ENCODE measurements around the gene SGMS1. TPM values are rescaled to one million over a fixed set of nuclear protein-coding genes. Genes with fewer than 3 reads are reported as not detected.
"Not testable (repeated sequence)": the region's sequence is repeated elsewhere in the genome, so short reads cannot be mapped to it uniquely, and the experiment has no call there.

Gene SGMS1
- total and polyA plus RNA-seq, 4 donors, result 15.8 to 142 (median 41.3) TPM

- no peaks in the 10 kb centered on the region for H3K4me1 ChIP-seq (ENCODE audit: control insufficient read depth in 5 of 5, insufficient read depth in 5 of 5, low read length in 5 of 5)
- 96% methylated on average over 5 of the region's 5 CpGs for WGBS, 2 donors
- no peak for TF ChIP-seq CTCF (IDR thresholded peaks at IDR 0.05; ENCODE audit: control extremely low read depth, extremely low read depth)
- no peaks in the 10 kb centered on the region for H3K9me3 ChIP-seq (ENCODE audit: control insufficient read depth in 4 of 4, insufficient read depth in 3 of 4, low read length in 3 of 4)
- ATAC-seq (ENCODE audit: insufficient read depth, low FRiP score) (no peak), DNase-seq (no peak)
- H3K9ac ChIP-seq (ENCODE audit: insufficient read depth in 1 of 2, low read length in 2 of 2), result no peak overlapping the region
- no peak overlapping the region for H3K27ac ChIP-seq (ENCODE audit: low read depth in 1 of 2, low read length in 1 of 2)
- H3K4me3 ChIP-seq, result no peak overlapping the region
- H3K27me3 ChIP-seq (ENCODE audit: control insufficient read depth in 3 of 3, insufficient read depth in 3 of 3, low read length in 2 of 3), result no peaks in the 10 kb centered on the region
- peaks cover 0 to 3% (median 0%) of the 10 kb centered on the region in 4 donors for H3K36me3 ChIP-seq (ENCODE audit: control insufficient read depth in 4 of 4, insufficient read depth in 4 of 4, low read length in 4 of 4)
Measured at GRCh38 chr10:50490241-50490640, 133.5 kb downstream of the SGMS1 start.

DNA sequence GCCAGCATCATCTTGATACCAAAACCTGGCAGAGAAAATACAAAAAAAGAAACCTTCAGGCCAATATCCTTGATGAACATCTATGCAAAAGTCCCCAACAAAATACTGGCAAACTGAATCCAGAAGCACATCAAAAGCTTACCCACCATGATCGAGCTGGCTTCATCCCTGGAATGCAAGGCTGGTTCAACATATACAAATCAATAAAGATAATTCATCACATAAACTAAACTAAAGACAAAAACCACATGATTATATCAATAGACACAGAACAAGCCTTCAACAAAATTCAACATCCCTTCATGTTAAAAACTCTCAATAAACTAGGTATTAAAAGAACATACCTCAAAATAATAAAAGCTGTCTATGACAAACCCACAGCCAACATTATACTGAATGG, 139.2 kb downstream of the SGMS1 start:
- 90 to 95% methylated on average over 1 of the region's 1 CpG for WGBS, 2 donors
- H3K36me3 ChIP-seq (ENCODE audit: control insufficient read depth in 4 of 4, insufficient read depth in 4 of 4, low read length in 4 of 4); H3K4me3 ChIP-seq; H3K4me1 ChIP-seq (ENCODE audit: control insufficient read depth in 5 of 5, insufficient read depth in 5 of 5, low read length in 5 of 5); H3K9me3 ChIP-seq (ENCODE audit: control insufficient read depth in 4 of 4, insufficient read depth in 3 of 4, low read length in 3 of 4); H3K27ac ChIP-seq (ENCODE audit: low read depth in 1 of 2, low read length in 1 of 2); H3K9ac ChIP-seq (ENCODE audit: insufficient read depth in 1 of 2, low read length in 2 of 2); DNase-seq; ATAC-seq (ENCODE audit: insufficient read depth, low FRiP score); H3K27me3 ChIP-seq (ENCODE audit: control insufficient read depth in 3 of 3, insufficient read depth in 3 of 3, low read length in 2 of 3): not testable (repeated sequence)

DNA sequence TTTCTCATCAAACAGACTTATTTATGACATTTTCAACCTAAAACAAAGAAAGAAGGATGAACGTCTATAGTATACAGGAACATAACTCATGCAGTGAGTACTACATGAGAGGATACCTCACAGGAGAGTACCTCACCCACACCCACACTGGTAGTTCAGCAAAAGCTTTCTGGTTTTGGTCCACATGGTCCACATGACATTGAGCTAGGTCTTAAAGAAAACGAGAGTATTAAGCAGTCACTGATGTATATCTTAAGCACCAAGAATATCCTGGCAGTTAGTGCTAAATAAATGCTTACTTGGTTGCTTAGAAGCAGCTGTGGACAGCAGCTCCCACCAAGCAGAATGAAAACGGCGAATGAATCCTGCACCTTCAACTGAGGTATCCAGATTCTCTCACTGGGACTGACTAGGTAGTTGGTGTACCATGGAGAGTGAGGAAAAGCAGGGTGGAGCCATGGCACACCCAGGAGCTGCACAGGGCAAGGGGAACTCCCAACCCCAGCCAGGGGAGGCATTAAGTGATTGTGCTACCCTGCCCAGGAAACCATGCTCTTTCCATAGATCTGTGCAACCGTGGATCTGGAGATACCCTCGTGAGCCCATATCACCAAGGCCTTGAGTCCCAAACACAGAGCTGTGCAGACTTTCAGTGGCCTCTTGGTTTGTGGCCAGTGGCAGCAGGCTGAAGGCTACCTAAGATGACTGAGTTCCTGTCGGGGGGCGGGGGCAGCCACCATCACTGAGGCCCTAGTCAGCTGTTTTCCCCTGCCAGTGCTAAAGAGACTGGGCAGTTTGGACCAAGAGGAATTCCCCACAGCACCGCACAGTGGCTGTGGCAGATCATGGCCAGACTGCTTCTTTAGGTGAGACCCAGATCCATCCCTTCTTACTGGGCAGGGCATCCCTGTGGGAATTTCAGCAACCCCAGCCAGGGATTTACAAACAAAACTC, 143.4 kb downstream of the SGMS1 start:
- Histone ChIP-seq H3K4me1 (ENCODE audit: control insufficient read depth in 5 of 5, insufficient read depth in 5 of 5, low read length in 5 of 5) (peaks cover 0 to 5% (median 0%) of the 10 kb centered on the region in 5 donors), H3K4me3 (no peak overlapping the region), H3K9me3 (ENCODE audit: control insufficient read depth in 4 of 4, insufficient read depth in 3 of 4, low read length in 3 of 4) (peaks cover 0 to 3% (median 0%) of the 10 kb centered on the region in 4 donors), H3K36me3 (ENCODE audit: control insufficient read depth in 4 of 4, insufficient read depth in 4 of 4, low read length in 4 of 4) (peaks cover 0 to 11% (median 2%) of the 10 kb centered on the region in 4 donors), H3K9ac (ENCODE audit: insufficient read depth in 1 of 2, low read length in 2 of 2) (no peak overlapping the region), H3K27me3 (ENCODE audit: control insufficient read depth in 3 of 3, insufficient read depth in 3 of 3, low read length in 2 of 3) (no peaks in the 10 kb centered on the region), H3K27ac (ENCODE audit: low read depth in 1 of 2, low read length in 1 of 2) (no peak overlapping the region)
- no peak for TF ChIP-seq CTCF (IDR thresholded peaks at IDR 0.05; ENCODE audit: control extremely low read depth, extremely low read depth)
- DNase-seq, result no peak
- ATAC-seq (ENCODE audit: insufficient read depth, low FRiP score), result no peak
- WGBS, 2 donors, result 95 to 97% methylated on average over 9 of the region's 9 CpGs

All from lung (tissue), 12 donors.